Measurements from ENCODE around the gene PCDHB9.
"Not testable (repeated sequence)": the region's sequence is repeated elsewhere in the genome, so short reads cannot be mapped to it uniquely, and the experiment has no call there.

Gene PCDHB9

GRCh38 chr5:141155540-141156374 is 31.2 kb upstream of the PCDHB9 start:
- TF ChIP-seq CTCF (conservative IDR thresholded peaks at IDR 0.05; ENCODE audit: low read depth, low read length) = no peak; the same call in 1 of the 2 replicates
- no peak overlapping the region for H3K4me3 ChIP-seq (IDR thresholded peaks at IDR 0.05; ENCODE audit: insufficient read depth, low read depth, low read length)
- no peak overlapping the region for H3K9ac ChIP-seq
- no peak overlapping the region for H2AFZ ChIP-seq (ENCODE audit: low read depth)
- no peaks in the 10 kb centered on the region for H3K79me2 ChIP-seq (ENCODE audit: insufficient read depth, low read depth)
- no peaks in the 10 kb centered on the region for H3K4me1 ChIP-seq (ENCODE audit: low read depth, poor library complexity, severe bottlenecking)
- H3K27me3 ChIP-seq (ENCODE audit: insufficient read depth, low read depth) = no peaks in the 10 kb centered on the region
- H3K27ac ChIP-seq = no peak overlapping the region
- no peak overlapping the region for H3K4me2 ChIP-seq
- H4K20me1 ChIP-seq (ENCODE audit: insufficient read depth) = no peaks in the 10 kb centered on the region
- H3K36me3 ChIP-seq (ENCODE audit: insufficient read depth) = no peaks in the 10 kb centered on the region

- not testable (repeated sequence) for H3K27ac ChIP-seq; H3K9ac ChIP-seq; H2AFZ ChIP-seq (ENCODE audit: low read depth); H3K79me2 ChIP-seq (ENCODE audit: insufficient read depth, low read depth); H3K27me3 ChIP-seq (ENCODE audit: insufficient read depth, low read depth); H4K20me1 ChIP-seq (ENCODE audit: insufficient read depth); H3K4me2 ChIP-seq; H3K4me3 ChIP-seq (IDR thresholded peaks at IDR 0.05; ENCODE audit: insufficient read depth, low read depth, low read length); H3K4me1 ChIP-seq (ENCODE audit: low read depth, poor library complexity, severe bottlenecking); H3K36me3 ChIP-seq (ENCODE audit: insufficient read depth)
Measured at GRCh38 chr5:141157356-141157755, 29.6 kb upstream of the PCDHB9 start.

- H3K4me1 ChIP-seq (ENCODE audit: low read depth, poor library complexity, severe bottlenecking); H3K4me2 ChIP-seq; H3K27me3 ChIP-seq (ENCODE audit: insufficient read depth, low read depth); H3K36me3 ChIP-seq (ENCODE audit: insufficient read depth); H2AFZ ChIP-seq (ENCODE audit: low read depth); H3K79me2 ChIP-seq (ENCODE audit: insufficient read depth, low read depth); H4K20me1 ChIP-seq (ENCODE audit: insufficient read depth); H3K27ac ChIP-seq; H3K4me3 ChIP-seq (IDR thresholded peaks at IDR 0.05; ENCODE audit: insufficient read depth, low read depth, low read length); H3K9ac ChIP-seq: not testable (repeated sequence)
Measured at GRCh38 chr5:141157901-141158300, 29.1 kb upstream of the PCDHB9 start.

GRCh38 chr5:141172381-141173204 is 14.4 kb upstream of the PCDHB9 start, which contains the start of gene PCDHB7:
PCDHB7 (plus strand) TSS chr5:141172644; CDS start chr5:141172836, 192 bp downstream.
- no peaks in the 10 kb centered on the region for H4K20me1 ChIP-seq (ENCODE audit: insufficient read depth)
- H3K79me2 ChIP-seq (ENCODE audit: insufficient read depth, low read depth) = no peaks in the 10 kb centered on the region
- H3K27me3 ChIP-seq (ENCODE audit: insufficient read depth, low read depth) = no peaks in the 10 kb centered on the region
- H3K4me3 ChIP-seq (IDR thresholded peaks at IDR 0.05; ENCODE audit: insufficient read depth, low read depth, low read length) = no peak within 1 kb of the TSS
- no peak; the same call in 1 of the 2 replicates for TF ChIP-seq CTCF (conservative IDR thresholded peaks at IDR 0.05; ENCODE audit: low read depth, low read length)
- no peak within 1 kb of the TSS for H2AFZ ChIP-seq (ENCODE audit: low read depth)
- no peak within 1 kb of the TSS for H3K9ac ChIP-seq
- no peak within 1 kb of the TSS for H3K27ac ChIP-seq
- H3K4me2 ChIP-seq = no peak within 1 kb of the TSS
- no peaks in the 10 kb centered on the region for H3K36me3 ChIP-seq (ENCODE audit: insufficient read depth)
- H3K4me1 ChIP-seq (ENCODE audit: low read depth, poor library complexity, severe bottlenecking) = no peaks in the 10 kb centered on the region

- H3K4me2 ChIP-seq; H3K79me2 ChIP-seq (ENCODE audit: insufficient read depth, low read depth); H3K4me3 ChIP-seq (IDR thresholded peaks at IDR 0.05; ENCODE audit: insufficient read depth, low read depth, low read length); H3K27ac ChIP-seq; H3K9ac ChIP-seq; H3K4me1 ChIP-seq (ENCODE audit: low read depth, poor library complexity, severe bottlenecking); H4K20me1 ChIP-seq (ENCODE audit: insufficient read depth); H3K36me3 ChIP-seq (ENCODE audit: insufficient read depth); H2AFZ ChIP-seq (ENCODE audit: low read depth); H3K27me3 ChIP-seq (ENCODE audit: insufficient read depth, low read depth): not testable (repeated sequence)
Measured at GRCh38 chr5:141174291-141175104, 12.5 kb upstream of the PCDHB9 start.
